Liver (tissue), 9 donors: ENCODE results near the gene SEPTIN5. TPM values are rescaled to one million over a fixed set of nuclear protein-coding genes. Genes with fewer than 3 reads are reported as not detected.

ENCODE experiments used
- DNase-seq: peaks from one replicate; pipeline ENCODE4 v3.0.0-alpha.2; 2017; ENCODE audit warnings: low spot score
- H3K27ac ChIP-seq, 2 donors: one replicate each; pipeline ENCODE4 v1.7.0; 2013; ENCODE audit warnings: inconsistent platforms in 2 of 2, low read length in 2 of 2, control low read depth in 1 of 2, low read depth in 1 of 2, mild to moderate bottlenecking in 1 of 2
- H3K27me3 ChIP-seq, 4 donors: one replicate each; pipeline versions ENCODE4 v1.6.1 to v1.7.0; 2013; ENCODE audit warnings: low read length in 3 of 4, inconsistent platforms in 1 of 4, mild to moderate bottlenecking in 1 of 4, moderate library complexity in 1 of 4; ENCODE audit not compliant: control insufficient read depth in 4 of 4, insufficient read depth in 4 of 4
- H3K36me3 ChIP-seq, 4 donors: one replicate each; pipeline versions ENCODE4 v1.6.1 to v1.7.0; 2013; ENCODE audit warnings: low read length in 3 of 4, mild to moderate bottlenecking in 3 of 4, low read depth in 1 of 4, moderate library complexity in 1 of 4; ENCODE audit not compliant: control insufficient read depth in 4 of 4, insufficient read depth in 3 of 4
- H3K4me1 ChIP-seq, 4 donors: one replicate each; pipeline versions ENCODE4 v1.6.1 to v1.7.0; 2013; ENCODE audit warnings: low read length in 3 of 4, mild to moderate bottlenecking in 3 of 4, moderate library complexity in 1 of 4; ENCODE audit not compliant: control insufficient read depth in 4 of 4, insufficient read depth in 4 of 4
- H3K4me3 ChIP-seq, 3 donors: one replicate each; pipeline versions ENCODE4 v1.6.1 to v1.7.0; 2013; ENCODE audit warnings: low read length in 3 of 3, control low read depth in 1 of 3, low read depth in 1 of 3, mild to moderate bottlenecking in 1 of 3
- H3K9ac ChIP-seq, 2 donors: one replicate each; pipeline ENCODE4 v1.7.0; 2013; ENCODE audit warnings: low read length in 2 of 2, mild to moderate bottlenecking in 2 of 2, moderate library complexity in 2 of 2, control low read depth in 1 of 2, low read depth in 1 of 2
- H3K9me3 ChIP-seq, 4 donors: one replicate each; pipeline versions ENCODE4 v1.6.1 to v1.7.0; 2013; ENCODE audit warnings: low read length in 3 of 4; ENCODE audit not compliant: control insufficient read depth in 4 of 4
- EGR1 ChIP-seq, 2 donors: IDR thresholded peaks; 2 replicates each; pipeline ENCODE4 v1.6.1; 2016 to 2018; ENCODE audit warnings: antibody characterized with exemption in 2 of 2, low read depth in 2 of 2
- FOXA1 ChIP-seq: IDR thresholded peaks from 2 replicates; pipeline ENCODE4 v1.6.1; 2016; ENCODE audit warnings: antibody characterized with exemption
- FOXA2 ChIP-seq: IDR thresholded peaks from 2 replicates; pipeline ENCODE4 v1.6.1; 2016; ENCODE audit warnings: antibody characterized with exemption
- HNF4A ChIP-seq, 2 donors: conservative IDR thresholded peaks; 2 replicates each; pipeline ENCODE4 v1.6.1; 2016; ENCODE audit warnings: antibody characterized with exemption in 2 of 2, mild to moderate bottlenecking in 2 of 2
- HNF4G ChIP-seq: IDR thresholded peaks from 2 replicates; pipeline ENCODE4 v1.6.1; 2016; ENCODE audit warnings: antibody characterized with exemption
- JUND ChIP-seq, 2 donors: IDR thresholded peaks; 2 replicates each; pipeline ENCODE4 v1.6.1; 2016; ENCODE audit warnings: antibody characterized with exemption in 2 of 2
- RAD21 ChIP-seq, 2 donors: IDR thresholded peaks; 2 replicates each; pipeline ENCODE4 v1.6.1; 2016; ENCODE audit warnings: antibody characterized with exemption in 2 of 2, mild to moderate bottlenecking in 2 of 2
- RXRA ChIP-seq, 2 donors: IDR thresholded peaks; 2 replicates each; pipeline ENCODE4 v1.6.1; 2017 to 2018; ENCODE audit warnings: antibody characterized with exemption in 2 of 2, mild to moderate bottlenecking in 1 of 2
- SP1 ChIP-seq: IDR thresholded peaks from 2 replicates; pipeline ENCODE4 v1.6.1; 2018; ENCODE audit warnings: antibody characterized with exemption, mild to moderate bottlenecking
- TAF1 ChIP-seq: conservative IDR thresholded peaks from 2 replicates; pipeline ENCODE4 v1.6.1; 2016; ENCODE audit warnings: antibody characterized with exemption, mild to moderate bottlenecking
- WGBS: extraction: QIAGEN DNeasy Blood & Tissue Kit; methylation state at CpG from one replicate; pipeline ENCODE4 v1.1.7; 2013; 5-methylcytosine and 5-hydroxymethylcytosine counted together
- polyA plus RNA-seq, 2 donors: library from polyadenylated mRNA; stranded (reverse) in 1 of 2; unstranded in 1 of 2; fragments of 200-250 nt in 1 of 2; fragments of >200 nt in 1 of 2; fragmentation: Nextera tagmentation in 1 of 2; extraction: Ambion mirVana in 1 of 2; gene quantifications; one replicate each; pipeline versions ENCODE4 v1.2.1 to v1.2.3, GENCODE V29; 2013 to 2015
- total RNA-seq, 2 donors: library from RNA; depleted of rRNA; stranded (reverse); fragments of >200 nt; gene quantifications; one replicate each; pipeline ENCODE4 v1.2.3, GENCODE V29; 2014
- TF ChIP-seq, protein P1 (sequence below): fragments of 150-350 bp; IDR thresholded peaks from 2 replicates; pipeline ENCODE4 v1.5.1; 2017; ENCODE audit warnings: improper control_type of control experiment, low read depth, low read length; ENCODE audit not compliant: missing input control
- TF ChIP-seq, protein P2 (sequence below): IDR thresholded peaks from 2 replicates; pipeline ENCODE4 v1.6.1; 2016; ENCODE audit warnings: antibody characterized with exemption
- TF ChIP-seq, protein P3 (sequence below): IDR thresholded peaks from 2 replicates; pipeline ENCODE4 v1.6.1; 2016; ENCODE audit warnings: antibody characterized with exemption, mild to moderate bottlenecking
- donor health status: healthy.
- donor health status: healthy.
- donor health status: healthy.
- donor health status: healthy.
- donor health status: healthy.

Gene SEPTIN5
- total and polyA plus RNA-seq, 4 donors, result 0.26 to 3.5 (median 2.8) TPM

DNA sequence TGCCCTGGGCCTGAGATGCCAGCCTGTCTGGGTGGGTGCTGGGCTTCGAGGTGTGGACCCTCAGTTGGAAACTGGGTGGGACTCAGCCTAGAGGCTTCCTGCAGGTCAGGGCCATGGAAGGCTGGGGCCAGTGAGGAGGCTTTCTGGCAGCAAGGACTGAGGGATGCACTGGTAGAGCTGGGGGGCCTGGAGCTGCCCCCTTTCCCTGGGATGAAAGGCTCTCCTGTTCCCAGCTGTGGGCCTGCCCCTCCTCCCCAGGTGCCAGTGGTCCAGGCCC, 2.5 kb downstream of the SEPTIN5 start (continued):
- TF ChIP-seq, protein P1, sequence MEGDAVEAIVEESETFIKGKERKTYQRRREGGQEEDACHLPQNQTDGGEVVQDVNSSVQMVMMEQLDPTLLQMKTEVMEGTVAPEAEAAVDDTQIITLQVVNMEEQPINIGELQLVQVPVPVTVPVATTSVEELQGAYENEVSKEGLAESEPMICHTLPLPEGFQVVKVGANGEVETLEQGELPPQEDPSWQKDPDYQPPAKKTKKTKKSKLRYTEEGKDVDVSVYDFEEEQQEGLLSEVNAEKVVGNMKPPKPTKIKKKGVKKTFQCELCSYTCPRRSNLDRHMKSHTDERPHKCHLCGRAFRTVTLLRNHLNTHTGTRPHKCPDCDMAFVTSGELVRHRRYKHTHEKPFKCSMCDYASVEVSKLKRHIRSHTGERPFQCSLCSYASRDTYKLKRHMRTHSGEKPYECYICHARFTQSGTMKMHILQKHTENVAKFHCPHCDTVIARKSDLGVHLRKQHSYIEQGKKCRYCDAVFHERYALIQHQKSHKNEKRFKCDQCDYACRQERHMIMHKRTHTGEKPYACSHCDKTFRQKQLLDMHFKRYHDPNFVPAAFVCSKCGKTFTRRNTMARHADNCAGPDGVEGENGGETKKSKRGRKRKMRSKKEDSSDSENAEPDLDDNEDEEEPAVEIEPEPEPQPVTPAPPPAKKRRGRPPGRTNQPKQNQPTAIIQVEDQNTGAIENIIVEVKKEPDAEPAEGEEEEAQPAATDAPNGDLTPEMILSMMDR, result no peak

DNA sequence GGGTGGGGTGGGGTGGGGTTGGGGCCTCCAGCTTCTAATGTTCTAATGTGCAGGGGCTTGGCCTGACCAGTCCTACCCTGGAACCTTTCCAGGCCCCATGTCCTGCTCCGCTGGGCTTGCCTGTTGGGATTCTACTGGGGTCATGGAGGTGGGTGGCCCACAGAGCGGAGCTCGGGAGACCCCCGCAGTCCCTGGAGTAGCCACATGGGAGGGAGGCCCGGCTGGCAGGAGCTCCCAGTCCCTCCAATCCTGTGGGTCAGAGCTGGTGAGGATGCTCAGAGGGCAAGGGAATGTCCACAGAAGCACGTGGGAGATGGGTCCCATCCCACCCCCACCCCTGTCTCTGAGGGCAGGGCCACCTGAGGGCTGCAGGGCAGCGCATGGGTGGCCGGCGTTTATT, 2.9 kb downstream of the SEPTIN5 start:
- WGBS, result 85% methylated on average over 9 of the region's 9 CpGs
- H3K9ac ChIP-seq, result no peak overlapping the region
- H3K27ac ChIP-seq, result no peak overlapping the region
- DNase-seq, result no peak
- peaks cover 0 to 4% (median 1%) of the 10 kb centered on the region in 4 donors for H3K27me3 ChIP-seq
- no peaks in the 10 kb centered on the region for H3K9me3 ChIP-seq
- TF ChIP-seq FOXA2 (no peak), TAF1 (no peak), JUND (IDR thresholded peaks at IDR 0.05) (no peak), FOXA1 (no peak)
- TF ChIP-seq, protein P2, sequence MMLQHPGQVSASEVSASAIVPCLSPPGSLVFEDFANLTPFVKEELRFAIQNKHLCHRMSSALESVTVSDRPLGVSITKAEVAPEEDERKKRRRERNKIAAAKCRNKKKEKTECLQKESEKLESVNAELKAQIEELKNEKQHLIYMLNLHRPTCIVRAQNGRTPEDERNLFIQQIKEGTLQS, result no peak
- H3K36me3 ChIP-seq, result no peaks in the 10 kb centered on the region
- no peak overlapping the region for H3K4me3 ChIP-seq
- H3K4me1 ChIP-seq, result peaks cover 6 to 26% (median 16%) of the 10 kb centered on the region in 4 donors

DNA sequence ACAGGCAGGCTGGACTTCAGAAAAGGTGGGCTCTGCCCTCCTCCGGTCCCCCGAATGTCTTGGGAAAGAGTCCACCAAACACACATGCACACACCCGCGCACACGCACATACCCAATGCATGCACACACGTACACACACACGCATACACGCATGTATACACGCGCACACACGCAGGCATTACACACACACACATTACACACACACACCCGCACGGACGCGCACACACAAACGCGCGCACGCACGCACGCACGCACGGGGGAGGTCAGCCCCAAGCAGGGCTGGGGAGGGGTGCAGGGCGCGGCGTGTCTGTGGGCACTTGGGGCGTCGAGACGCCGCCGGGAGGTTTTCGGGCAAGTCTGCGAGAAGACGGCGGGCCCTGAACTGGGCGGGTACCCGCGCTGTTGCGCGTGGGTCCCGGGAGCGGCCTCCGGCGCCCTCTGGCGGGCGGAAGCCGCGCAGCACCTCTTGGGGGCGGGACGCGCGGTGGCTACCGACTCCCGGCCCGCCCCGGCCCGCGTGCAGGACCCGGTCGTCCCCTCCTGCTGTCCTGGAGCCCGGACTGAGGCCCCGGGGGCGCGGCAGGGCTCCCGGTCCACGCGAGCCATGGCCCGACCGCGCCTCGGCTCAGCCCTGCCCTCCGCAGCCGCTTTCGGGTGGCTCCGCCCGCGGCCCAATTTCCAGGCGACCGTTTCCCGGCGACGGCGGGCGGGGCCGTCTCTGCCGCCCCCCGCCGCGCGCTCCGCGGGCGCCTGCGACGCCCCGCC, 3.6 kb downstream of the SEPTIN5 start:
- peaks cover 8 to 32% (median 20%) of the 10 kb centered on the region in 4 donors for H3K4me1 ChIP-seq
- no peak overlapping the region for H3K27ac ChIP-seq
- peak overlapping the region in 2 of 3 donors; percentile 13 to 61 for H3K4me3 ChIP-seq
- TF ChIP-seq JUND (IDR thresholded peaks at IDR 0.05) (no peak), TAF1 (no peak)
- TF ChIP-seq, protein P1, result peak; percentile 88
- H3K36me3 ChIP-seq, result no peaks in the 10 kb centered on the region
- DNase-seq, result peak; percentile 83
- H3K9ac ChIP-seq, result no peak overlapping the region
- WGBS, result 9% methylated on average over 96 of the region's 96 CpGs
- H3K27me3 ChIP-seq, result peaks cover 0 to 6% (median 3%) of the 10 kb centered on the region in 4 donors
- no peaks in the 10 kb centered on the region for H3K9me3 ChIP-seq

DNA sequence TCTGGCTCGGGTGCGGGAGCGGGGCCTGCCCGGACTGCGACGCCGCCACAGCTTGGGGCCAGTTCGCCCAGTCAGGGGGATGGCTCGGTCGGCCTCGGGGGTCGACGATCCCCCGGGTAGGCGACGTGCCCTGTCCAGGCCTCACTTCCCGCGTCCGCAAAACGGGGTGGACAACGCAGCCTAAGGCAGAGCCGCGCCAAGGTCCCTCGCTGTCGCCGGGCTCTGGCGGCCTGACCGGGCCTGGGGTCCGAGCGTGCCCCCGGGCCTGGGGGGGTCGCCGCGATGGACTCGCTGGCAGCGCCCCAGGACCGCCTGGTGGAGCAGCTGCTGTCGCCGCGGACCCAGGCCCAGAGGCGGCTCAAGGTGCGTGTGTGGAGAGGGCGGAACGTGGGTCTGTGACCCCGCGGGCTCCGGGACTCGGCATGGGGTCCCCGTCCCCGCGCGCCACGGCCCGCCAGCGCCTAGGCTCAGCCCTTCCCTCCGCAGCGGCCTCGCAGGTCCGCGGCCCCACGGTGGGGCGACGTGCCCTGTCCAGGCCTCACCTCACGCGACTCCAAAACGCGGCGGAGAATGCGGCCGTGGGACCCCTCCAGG, 4.2 kb downstream of the SEPTIN5 start:
- no peak for DNase-seq
- no peak overlapping the region for H3K27ac ChIP-seq
- TF ChIP-seq EGR1 (IDR thresholded peaks at IDR 0.05; ENCODE audit: low read depth in 2 of 2) (no peak), SP1 (no peak), HNF4G (no peak), HNF4A (conservative IDR thresholded peaks at IDR 0.05) (no peak), RAD21 (IDR thresholded peaks at IDR 0.05) (no peak), RXRA (IDR thresholded peaks at IDR 0.05) (no peak), JUND (IDR thresholded peaks at IDR 0.05) (no peak), TAF1 (no peak), FOXA1 (no peak)
- TF ChIP-seq, protein P1, result no peak
- TF ChIP-seq, protein P3, sequence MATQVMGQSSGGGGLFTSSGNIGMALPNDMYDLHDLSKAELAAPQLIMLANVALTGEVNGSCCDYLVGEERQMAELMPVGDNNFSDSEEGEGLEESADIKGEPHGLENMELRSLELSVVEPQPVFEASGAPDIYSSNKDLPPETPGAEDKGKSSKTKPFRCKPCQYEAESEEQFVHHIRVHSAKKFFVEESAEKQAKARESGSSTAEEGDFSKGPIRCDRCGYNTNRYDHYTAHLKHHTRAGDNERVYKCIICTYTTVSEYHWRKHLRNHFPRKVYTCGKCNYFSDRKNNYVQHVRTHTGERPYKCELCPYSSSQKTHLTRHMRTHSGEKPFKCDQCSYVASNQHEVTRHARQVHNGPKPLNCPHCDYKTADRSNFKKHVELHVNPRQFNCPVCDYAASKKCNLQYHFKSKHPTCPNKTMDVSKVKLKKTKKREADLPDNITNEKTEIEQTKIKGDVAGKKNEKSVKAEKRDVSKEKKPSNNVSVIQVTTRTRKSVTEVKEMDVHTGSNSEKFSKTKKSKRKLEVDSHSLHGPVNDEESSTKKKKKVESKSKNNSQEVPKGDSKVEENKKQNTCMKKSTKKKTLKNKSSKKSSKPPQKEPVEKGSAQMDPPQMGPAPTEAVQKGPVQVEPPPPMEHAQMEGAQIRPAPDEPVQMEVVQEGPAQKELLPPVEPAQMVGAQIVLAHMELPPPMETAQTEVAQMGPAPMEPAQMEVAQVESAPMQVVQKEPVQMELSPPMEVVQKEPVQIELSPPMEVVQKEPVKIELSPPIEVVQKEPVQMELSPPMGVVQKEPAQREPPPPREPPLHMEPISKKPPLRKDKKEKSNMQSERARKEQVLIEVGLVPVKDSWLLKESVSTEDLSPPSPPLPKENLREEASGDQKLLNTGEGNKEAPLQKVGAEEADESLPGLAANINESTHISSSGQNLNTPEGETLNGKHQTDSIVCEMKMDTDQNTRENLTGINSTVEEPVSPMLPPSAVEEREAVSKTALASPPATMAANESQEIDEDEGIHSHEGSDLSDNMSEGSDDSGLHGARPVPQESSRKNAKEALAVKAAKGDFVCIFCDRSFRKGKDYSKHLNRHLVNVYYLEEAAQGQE, result no peak

More for the DNA sequence above, 4.2 kb downstream of the SEPTIN5 start:
- H3K4me1 ChIP-seq, result peaks cover 14 to 39% (median 25%) of the 10 kb centered on the region in 4 donors
- peaks cover 0 to 8% (median 3%) of the 10 kb centered on the region in 4 donors for H3K27me3 ChIP-seq
- H3K36me3 ChIP-seq, result no peaks in the 10 kb centered on the region
- WGBS, result 4% methylated on average over 70 of the region's 70 CpGs
- H3K9me3 ChIP-seq, result no peaks in the 10 kb centered on the region
- H3K9ac ChIP-seq, result no peak overlapping the region
- peak overlapping the region in 1 of 3 donors; percentile 61 for H3K4me3 ChIP-seq
